DMS53 (cell line): ENCODE data around the gene C2CD4B.
A peak's percentile ranks its signal among the peaks of the same experiment; 100 is the strongest.

Experiments
- DNase-seq: peaks from one replicate; lab custom pipeline; 2025; lab: John Stamatoyannopoulos, UW

C2CD4B gene

GRCh38 chr15:62119227-62119864, 45.7 kb downstream of the C2CD4B start:
- peak; percentile 87 for DNase-seq

- DNase-seq: peak; percentile 26
Observed at GRCh38 chr15:62118520-62119226, 46.4 kb downstream of the C2CD4B start.

GRCh38 chr15:62115847-62116246, 49.2 kb downstream of the C2CD4B start:
- peak; percentile 79 for DNase-seq
